H9 (cell line): Measurements from ENCODE around the gene PRCC. TPM values are rescaled to one million over a fixed set of nuclear protein-coding genes. Genes with fewer than 3 reads are reported as not detected.

Experiments used
- DNase-seq: peaks from one replicate; pipeline ENCODE4 v3.0.0-alpha.2; 2017
- H2AFZ ChIP-seq: one replicate; pipeline ENCODE4 v1.6.1; 2013; ENCODE audit warnings: mild to moderate bottlenecking, low read length, control low read depth, moderate library complexity
- H2AK5ac ChIP-seq: 2 replicates; pipeline ENCODE4 v1.6.1; 2013; ENCODE audit warnings: low read length, control low read depth, mixed read lengths; ENCODE audit not compliant: insufficient read length
- H2BK120ac ChIP-seq: one replicate; pipeline ENCODE4 v1.6.1; 2013; ENCODE audit warnings: low read depth, mild to moderate bottlenecking, low read length, control low read depth, inconsistent platforms; ENCODE audit not compliant: poor library complexity, severe bottlenecking
- H2BK12ac ChIP-seq: 2 replicates; pipeline ENCODE4 v1.6.1; 2013; ENCODE audit warnings: low read length, control low read depth, mixed read lengths, low read depth; ENCODE audit not compliant: insufficient read length
- H2BK15ac ChIP-seq: 2 replicates; pipeline ENCODE4 v1.6.1; 2013; ENCODE audit warnings: low read depth, low read length, control low read depth
- H2BK20ac ChIP-seq: one replicate; pipeline ENCODE4 v1.6.1; 2013; ENCODE audit warnings: low read depth, mild to moderate bottlenecking, low read length, control low read depth, inconsistent platforms; ENCODE audit not compliant: poor library complexity, severe bottlenecking
- H2BK5ac ChIP-seq: 2 replicates; pipeline ENCODE4 v1.6.1; 2013; ENCODE audit warnings: low read length, control low read depth, mixed read lengths; ENCODE audit not compliant: insufficient read length
- H3K14ac ChIP-seq: 2 replicates; pipeline ENCODE4 v1.6.1; 2013; ENCODE audit warnings: low read length, control low read depth; ENCODE audit not compliant: insufficient read depth
- H3K18ac ChIP-seq: 2 replicates; pipeline ENCODE4 v1.6.1; 2013; ENCODE audit warnings: low read depth, mild to moderate bottlenecking, mixed read lengths, low read length, control low read depth; ENCODE audit not compliant: insufficient read length
- H3K23ac ChIP-seq: 2 replicates; pipeline ENCODE4 v1.6.1; 2013; ENCODE audit warnings: low read length, control low read depth, mixed read lengths, low read depth; ENCODE audit not compliant: insufficient read length
- H3K23me2 ChIP-seq: 2 replicates; pipeline ENCODE4 v1.6.1; 2013; ENCODE audit warnings: low read depth, mild to moderate bottlenecking, mixed read lengths, low read length, control low read depth; ENCODE audit not compliant: insufficient read length, poor library complexity, severe bottlenecking
- H3K27ac ChIP-seq: 2 replicates; pipeline ENCODE4 v1.5.1; 2013; ENCODE audit warnings: low read length, control low read depth, mixed read lengths, low read depth; ENCODE audit not compliant: insufficient read length
- H3K27me3 ChIP-seq: 2 replicates; pipeline ENCODE4 v1.6.1; 2013; ENCODE audit warnings: low read length, control low read depth, inconsistent platforms; ENCODE audit not compliant: insufficient read depth
- H3K4ac ChIP-seq: 2 replicates; pipeline ENCODE4 v1.6.1; 2013; ENCODE audit warnings: low read depth, mild to moderate bottlenecking, control low read depth, inconsistent platforms, low read length, moderate library complexity
- H3K4me1 ChIP-seq: 2 replicates; pipeline ENCODE4 v1.6.1; 2013; ENCODE audit warnings: low read length, control low read depth, inconsistent platforms; ENCODE audit not compliant: insufficient read depth
- H3K4me2 ChIP-seq: 2 replicates; pipeline ENCODE4 v1.6.1; 2013; ENCODE audit warnings: low read length, control low read depth, mixed read lengths; ENCODE audit not compliant: insufficient read length, insufficient read depth
- H3K56ac ChIP-seq: 2 replicates; pipeline ENCODE4 v1.6.1; 2013; ENCODE audit warnings: low read depth, mild to moderate bottlenecking, mixed read lengths, low read length, control low read depth; ENCODE audit not compliant: insufficient read length
- H3K79me1 ChIP-seq: 2 replicates; pipeline ENCODE4 v1.6.1; 2013; ENCODE audit warnings: low read depth, mild to moderate bottlenecking, moderate library complexity, low read length, control low read depth, inconsistent platforms; ENCODE audit not compliant: insufficient read depth, poor library complexity, severe bottlenecking
- H3K79me2 ChIP-seq: 2 replicates; pipeline ENCODE4 v1.6.1; 2013; ENCODE audit warnings: low read length, control low read depth, inconsistent platforms; ENCODE audit not compliant: insufficient read depth
- H3K9ac ChIP-seq: 2 replicates; pipeline ENCODE4 v1.6.1; 2013; ENCODE audit warnings: low read length, control low read depth, mixed read lengths; ENCODE audit not compliant: insufficient read length; ENCODE audit errors: extremely low read depth
- H3K9me3 ChIP-seq: one replicate; pipeline ENCODE4 v1.6.1; 2013; ENCODE audit warnings: low read depth, low read length, inconsistent platforms; ENCODE audit not compliant: control insufficient read depth
- H3T11ph ChIP-seq: one replicate; pipeline ENCODE4 v1.6.1; 2013; ENCODE audit warnings: mild to moderate bottlenecking, low read length, control low read depth, inconsistent platforms
- H4K20me1 ChIP-seq: one replicate; pipeline ENCODE4 v1.6.1; 2013; ENCODE audit not compliant: control insufficient read depth, insufficient read length, insufficient read depth
- H4K5ac ChIP-seq: 2 replicates; pipeline ENCODE4 v1.6.1; 2013; ENCODE audit warnings: low read depth, mild to moderate bottlenecking, mixed read lengths, low read length, control low read depth; ENCODE audit not compliant: insufficient read length
- H4K8ac ChIP-seq: replicated peaks from 2 replicates; pipeline ENCODE4 v1.6.1; 2013; ENCODE audit warnings: low read length, control low read depth, mixed read lengths, low read depth; ENCODE audit not compliant: insufficient read length
- H4K91ac ChIP-seq: 2 replicates; pipeline ENCODE4 v1.6.1; 2013; ENCODE audit warnings: low read depth, mild to moderate bottlenecking, moderate library complexity, mixed read lengths, low read length, control low read depth; ENCODE audit not compliant: insufficient read length
- H3K27ac Mint-ChIP-seq, 3 experiments: 2 replicates in 2 of 3; 3 replicates in 1 of 3; pipeline ENCODE4 v1.8.0; 2020 to 2021; ENCODE audit warnings: mixed read lengths in 3 of 3, mild to moderate bottlenecking in 1 of 3, moderate library complexity in 1 of 3
- H3K27me3 Mint-ChIP-seq: 2 replicates; pipeline ENCODE4 v1.8.0; 2021; ENCODE audit warnings: low read depth, mild to moderate bottlenecking, moderate library complexity, mixed read lengths
- H3K36me3 Mint-ChIP-seq, 3 experiments: 2 replicates in 2 of 3; 3 replicates in 1 of 3; pipeline ENCODE4 v1.8.0; 2020 to 2021; ENCODE audit warnings: low read depth in 3 of 3, mixed read lengths in 3 of 3; ENCODE audit not compliant: insufficient read depth in 1 of 3
- H3K4me1 Mint-ChIP-seq, 2 experiments: 2 replicates each; pipeline ENCODE4 v1.8.0; 2020; ENCODE audit warnings: mixed read lengths in 2 of 2
- H3K4me3 Mint-ChIP-seq, 2 experiments: 2 replicates in 1 of 2; 3 replicates in 1 of 2; pipeline ENCODE4 v1.8.0; 2020 to 2021; ENCODE audit warnings: mild to moderate bottlenecking in 2 of 2, mixed read lengths in 2 of 2, moderate library complexity in 1 of 2
- H3K9me3 Mint-ChIP-seq, 2 experiments: 2 replicates in 1 of 2; 3 replicates in 1 of 2; pipeline ENCODE4 v1.8.0; 2020; ENCODE audit warnings: mild to moderate bottlenecking in 2 of 2, mixed read lengths in 2 of 2, moderate library complexity in 1 of 2
- whole genome bisulfite sequencing: extraction: QIAGEN DNeasy Blood & Tissue Kit; methylation state at CpG from one replicate; pipeline ENCODE4 v1.1.7; 2013; ENCODE audit warnings: missing lambda C conversion rate, low lambda C conversion rate, mixed read lengths; ENCODE audit not compliant: insufficient read length; ENCODE audit errors: extremely low coverage; 5-methylcytosine and 5-hydroxymethylcytosine counted together
- total RNA-seq: library from RNA; stranded (reverse); gene quantifications from 2 replicates; pipeline ENCODE4 v1.2.1, GENCODE V29; 2021
- TF ChIP-seq, protein P1 (sequence below): fragments of 200-600 bp; sonication (generic); conservative IDR thresholded peaks from 3 replicates; pipeline ENCODE4 v1.8.0; 2021; ENCODE audit warnings: antibody characterized with exemption, mild to moderate bottlenecking

PRCC gene
- total RNA-seq, 1 experiment from 2014 or later: 129 TPM

DNA sequence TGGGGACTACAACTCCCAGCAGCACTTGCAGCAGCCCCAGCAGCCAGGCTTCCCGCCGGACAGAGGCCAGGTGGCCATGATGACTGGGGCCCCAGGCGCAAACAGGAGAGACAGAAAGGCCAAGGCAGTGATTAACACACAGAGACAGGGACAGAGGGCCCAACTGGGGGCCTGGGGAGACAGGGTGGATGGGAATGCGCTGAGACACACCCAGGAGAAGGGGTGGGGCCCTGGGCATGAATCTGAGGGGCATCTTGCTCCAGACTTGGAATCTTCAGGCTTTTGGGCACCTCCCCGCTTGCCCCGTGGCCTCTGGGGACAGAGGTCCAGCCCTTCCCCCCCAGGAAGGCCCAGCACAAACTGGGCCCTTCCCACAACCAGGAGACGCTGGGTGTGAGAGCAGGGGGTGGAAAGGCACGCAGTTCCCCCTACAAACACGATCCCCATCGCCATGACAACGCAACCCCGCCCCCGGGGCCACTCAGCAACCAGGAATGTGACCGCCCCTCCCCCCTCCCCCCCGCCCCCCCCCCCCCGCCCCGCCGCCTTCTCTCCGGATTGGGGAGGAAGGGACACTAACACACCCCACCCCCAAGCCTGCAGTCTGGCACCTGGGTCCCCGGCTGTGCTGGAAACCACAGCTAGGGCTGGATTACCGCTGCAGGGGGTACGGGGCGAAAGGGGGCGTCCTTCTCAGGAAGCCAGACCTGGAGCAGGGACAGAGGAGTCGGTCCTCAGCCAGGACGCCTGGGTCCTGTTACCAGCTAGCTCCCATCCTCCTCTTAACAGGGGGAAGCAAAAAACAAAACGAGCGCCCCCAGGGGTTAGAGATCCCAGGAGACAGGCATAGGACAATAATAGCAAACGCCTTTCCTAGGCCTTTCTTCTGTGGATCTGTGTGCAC, 20.4 kb upstream of the PRCC start:
- no peaks in the 10 kb centered on the region for H4K20me1 ChIP-seq
- no peaks in the 10 kb centered on the region for H3K79me1 ChIP-seq
- H2AK5ac ChIP-seq: peak overlapping the region; percentile 60
- H3K56ac ChIP-seq: no peak overlapping the region
- H3K23me2 ChIP-seq: peaks cover 23% of the 10 kb centered on the region
- H4K8ac ChIP-seq: no peak overlapping the region
- H4K91ac ChIP-seq: peak overlapping the region; percentile 89
- H3K4me1 ChIP-seq: peaks cover 26% of the 10 kb centered on the region
- H2BK120ac ChIP-seq: peak overlapping the region; percentile 97
- H3K9me3 ChIP-seq: no peaks in the 10 kb centered on the region
- peak overlapping the region; percentile 84 for H3K9ac ChIP-seq
- no peak overlapping the region for H2BK15ac ChIP-seq
- peak overlapping the region; percentile 77 for H4K5ac ChIP-seq
- peak overlapping the region; percentile 53 for H2BK12ac ChIP-seq
- TF ChIP-seq, protein P1, sequence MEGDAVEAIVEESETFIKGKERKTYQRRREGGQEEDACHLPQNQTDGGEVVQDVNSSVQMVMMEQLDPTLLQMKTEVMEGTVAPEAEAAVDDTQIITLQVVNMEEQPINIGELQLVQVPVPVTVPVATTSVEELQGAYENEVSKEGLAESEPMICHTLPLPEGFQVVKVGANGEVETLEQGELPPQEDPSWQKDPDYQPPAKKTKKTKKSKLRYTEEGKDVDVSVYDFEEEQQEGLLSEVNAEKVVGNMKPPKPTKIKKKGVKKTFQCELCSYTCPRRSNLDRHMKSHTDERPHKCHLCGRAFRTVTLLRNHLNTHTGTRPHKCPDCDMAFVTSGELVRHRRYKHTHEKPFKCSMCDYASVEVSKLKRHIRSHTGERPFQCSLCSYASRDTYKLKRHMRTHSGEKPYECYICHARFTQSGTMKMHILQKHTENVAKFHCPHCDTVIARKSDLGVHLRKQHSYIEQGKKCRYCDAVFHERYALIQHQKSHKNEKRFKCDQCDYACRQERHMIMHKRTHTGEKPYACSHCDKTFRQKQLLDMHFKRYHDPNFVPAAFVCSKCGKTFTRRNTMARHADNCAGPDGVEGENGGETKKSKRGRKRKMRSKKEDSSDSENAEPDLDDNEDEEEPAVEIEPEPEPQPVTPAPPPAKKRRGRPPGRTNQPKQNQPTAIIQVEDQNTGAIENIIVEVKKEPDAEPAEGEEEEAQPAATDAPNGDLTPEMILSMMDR: peak; percentile 51; the same call in 2 of the 3 replicates
- no peaks in the 10 kb centered on the region for H3K27me3 Mint-ChIP-seq
- H3K4me2 ChIP-seq: peak overlapping the region; percentile 53
- H3K4ac ChIP-seq: peak overlapping the region; percentile 77; the same call in 1 of the 2 replicates
- no peaks in the 10 kb centered on the region for H3K9me3 Mint-ChIP-seq
- peak overlapping the region; percentile 96 for H3K27ac ChIP-seq
- H3K14ac ChIP-seq: peak overlapping the region; percentile 99
- no CpG with 5 or more reads among the region's 29 CpGs for WGBS
- peak; percentile 94 for DNase-seq
- no peaks in the 10 kb centered on the region for H3K27me3 ChIP-seq
- peak overlapping the region; percentile 82 to 91 for H3K4me3 Mint-ChIP-seq
- peaks cover 33 to 46% (median 38%) of the 10 kb centered on the region in 3 experiments for H3K36me3 Mint-ChIP-seq
- peak overlapping the region; percentile 85 for H2BK5ac ChIP-seq
- H2AFZ ChIP-seq: no peak overlapping the region
- H3K27ac Mint-ChIP-seq: peak overlapping the region; percentile 99 to 100 (median 100)
- no peak overlapping the region for H3K23ac ChIP-seq
- no peak overlapping the region for H2BK20ac ChIP-seq
- peak overlapping the region; percentile 99 for H3K18ac ChIP-seq
- peak overlapping the region; percentile 98 for H3T11ph ChIP-seq
- H3K79me2 ChIP-seq: peaks cover 32% of the 10 kb centered on the region; the same call in 1 of the 2 replicates
- peaks cover 57 to 64% of the 10 kb centered on the region in 2 experiments for H3K4me1 Mint-ChIP-seq
